GM18868 (cell line): ENCODE measurements around the gene FBXL13.
"Not testable (repeated sequence)": the region's sequence is repeated elsewhere in the genome, so short reads cannot be mapped to it uniquely, and the experiment has no call there.

Experiments
- ATAC-seq: cut with Tn5 transposase; IDR thresholded peaks from one replicate; pipeline ENCODE4 v1.9.1; 2021; ENCODE audit warnings: mild to moderate bottlenecking, moderate library complexity; ENCODE audit not compliant: unreplicated experiment

Gene FBXL13

GRCh38 chr7:103074519-103075336, at the start of gene FBXL13, which contains the start of gene ARMC10:
Gene FBXL13, minus strand, starts transcription at chr7:103074796.
Gene ARMC10, plus strand, starts transcription at chr7:103075140. Its CDS starts 133 bp downstream, at chr7:103075273.
- ATAC-seq: peak; percentile 90

DNA sequence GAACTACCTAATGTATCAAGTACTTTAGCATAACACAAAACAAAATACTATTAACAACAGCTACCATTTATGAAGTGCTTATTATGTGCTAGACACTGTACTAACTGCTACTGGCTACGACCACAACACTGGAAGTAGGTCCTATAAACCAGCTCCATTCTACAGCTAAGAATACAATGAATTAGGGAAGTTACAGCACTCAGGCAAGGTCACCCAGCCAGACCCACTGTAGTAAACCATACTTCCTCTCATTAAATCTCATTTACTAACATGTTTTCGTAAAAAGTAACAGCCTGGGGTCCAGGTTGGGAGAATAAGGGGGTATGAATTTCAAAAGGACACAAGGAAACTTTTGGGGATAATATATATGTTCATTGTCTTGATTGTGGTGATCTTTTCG, 48.9 kb upstream of the FBXL13 start:
- ATAC-seq: no peak

GRCh38 chr7:103121641-103122040, 47.0 kb upstream of the FBXL13 start:
- no peak for ATAC-seq

GRCh38 chr7:103120362-103120761, 45.8 kb upstream of the FBXL13 start:
- no peak for ATAC-seq

DNA sequence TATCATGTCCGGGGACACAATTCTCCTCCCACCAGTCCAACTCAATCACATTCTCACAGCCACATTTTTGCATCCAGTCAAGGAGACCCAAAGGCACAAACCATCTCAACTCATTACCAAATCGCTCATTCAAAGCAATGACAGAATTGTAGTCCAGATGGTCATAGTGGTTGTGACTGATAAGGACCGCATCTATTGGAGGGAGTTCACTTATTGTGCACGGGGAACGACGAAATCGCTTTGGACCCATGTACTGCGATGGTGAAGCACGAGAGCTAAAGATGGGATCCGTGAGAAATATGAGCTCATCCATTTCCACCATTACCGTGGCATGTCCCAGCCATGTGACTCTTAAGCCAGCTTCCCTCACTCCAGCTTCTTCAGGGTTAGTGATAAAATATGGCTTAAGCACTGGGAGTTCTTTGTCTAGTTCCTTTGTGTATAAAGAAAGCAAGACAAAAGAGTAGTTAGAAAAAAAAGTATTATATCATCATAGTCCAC, 45.2 kb upstream of the FBXL13 start:
- no peak for ATAC-seq

GRCh38 chr7:103117465-103117864, 42.9 kb upstream of the FBXL13 start:
- ATAC-seq: no peak

DNA sequence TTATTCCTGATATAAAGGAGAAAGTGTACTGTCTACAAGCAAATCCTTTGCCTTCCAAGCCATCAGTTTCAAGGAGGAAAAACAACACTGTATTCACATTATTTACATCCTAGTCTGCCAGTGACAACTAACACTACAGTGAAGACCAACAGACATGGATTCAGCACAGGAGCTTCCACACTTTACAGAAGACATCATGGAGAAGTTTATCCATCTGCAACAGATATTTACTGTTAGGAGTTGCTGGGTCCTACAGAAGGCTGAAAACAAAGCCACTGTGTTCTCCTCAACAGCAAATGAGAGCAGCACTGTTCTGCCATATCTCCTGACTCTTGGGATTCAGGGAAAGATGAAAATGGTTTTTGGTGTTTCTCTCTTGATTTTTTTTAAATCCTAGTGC, 42.4 kb upstream of the FBXL13 start:
- ATAC-seq: no peak

GRCh38 chr7:103116511-103116910, 41.9 kb upstream of the FBXL13 start:
- no peak for ATAC-seq

DNA sequence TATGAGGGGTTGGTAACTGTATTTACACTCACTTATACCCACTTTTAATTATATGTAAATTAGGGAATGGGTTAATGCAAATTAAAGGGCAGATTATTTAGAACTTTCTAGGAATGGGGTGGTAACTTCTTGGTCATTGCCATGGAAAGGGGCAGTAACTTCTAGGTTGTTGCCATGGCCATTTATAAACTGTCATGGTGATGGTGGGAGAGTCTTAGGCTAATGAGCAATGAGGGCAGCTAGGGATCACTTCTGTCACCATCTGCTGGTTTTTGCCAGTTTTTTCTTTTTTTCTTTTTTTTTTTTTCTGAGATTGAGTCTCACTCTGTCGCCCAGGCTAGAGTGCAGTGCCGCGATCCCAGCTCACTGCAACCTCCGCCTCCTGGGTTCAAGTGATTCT, 41.2 kb upstream of the FBXL13 start:
- ATAC-seq: no peak

DNA sequence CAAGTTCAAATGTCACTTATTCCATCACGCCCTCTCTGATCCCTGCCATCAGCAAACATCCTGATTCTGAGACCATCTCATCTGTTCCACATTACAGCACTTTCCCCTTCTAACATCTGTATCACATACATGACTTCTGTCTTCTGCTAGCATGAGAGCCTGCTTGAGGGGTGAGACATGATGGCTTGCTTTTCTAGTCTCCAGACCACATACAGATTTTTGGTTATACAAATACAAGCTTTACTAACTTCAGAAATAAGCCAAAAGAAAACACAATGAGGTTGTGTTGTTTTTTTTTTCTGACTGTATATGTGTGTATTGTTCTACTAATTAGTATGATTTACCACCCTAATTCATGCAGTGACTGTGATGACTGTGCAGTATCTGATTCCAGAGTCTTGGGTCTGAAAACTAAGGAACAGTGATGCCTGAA, 40.0 kb upstream of the FBXL13 start:
- ATAC-seq: no peak

DNA sequence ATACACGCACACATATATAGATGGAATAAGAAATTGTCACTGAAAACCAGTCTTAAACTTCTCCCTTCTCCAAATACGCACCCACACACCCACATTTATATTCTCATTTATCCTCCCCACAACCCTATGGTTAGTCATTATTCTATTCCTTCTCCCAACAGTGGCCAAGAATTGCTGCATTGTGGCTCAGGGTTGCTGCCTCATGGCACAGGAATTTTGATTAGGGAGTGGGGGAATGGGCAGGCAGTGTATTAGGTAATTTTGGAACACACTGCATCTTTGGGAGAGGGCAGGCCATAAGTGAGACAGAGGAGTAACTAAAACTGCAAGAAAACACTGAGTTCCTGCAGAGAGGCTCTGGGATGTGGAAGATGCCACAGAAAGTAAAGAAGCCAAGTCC, 38.6 kb upstream of the FBXL13 start:
- ATAC-seq: no peak

- not testable (repeated sequence) for ATAC-seq
Observed at GRCh38 chr7:103106703-103107070, 32.1 kb upstream of the FBXL13 start.

- no peak for ATAC-seq
Observed at GRCh38 chr7:103106005-103106702, 31.6 kb upstream of the FBXL13 start.

- no peak for ATAC-seq
Observed at GRCh38 chr7:103101543-103101942, 26.9 kb upstream of the FBXL13 start.

- ATAC-seq: no peak
Observed at GRCh38 chr7:103100348-103100747, 25.8 kb upstream of the FBXL13 start.

- no peak for ATAC-seq
Observed at GRCh38 chr7:103097041-103097440, 22.4 kb upstream of the FBXL13 start.

DNA sequence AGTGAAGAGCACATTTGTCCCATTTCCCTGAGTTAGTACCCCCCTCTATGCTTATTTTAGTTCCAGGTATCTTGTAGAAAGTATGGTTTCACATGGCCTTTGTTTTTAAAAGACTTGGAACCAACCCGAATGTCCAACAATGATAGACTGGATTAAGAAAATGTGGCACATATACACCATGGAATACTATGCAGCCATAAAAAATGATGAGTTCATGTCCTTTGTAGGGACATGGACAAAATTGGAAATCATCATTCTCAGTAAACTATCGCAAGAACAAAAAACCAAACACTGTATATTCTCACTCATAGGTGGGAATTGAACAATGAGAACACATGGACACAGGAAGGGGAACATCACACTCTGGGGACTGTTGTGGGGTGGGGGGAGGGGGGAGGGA, 21.0 kb upstream of the FBXL13 start:
- not testable (repeated sequence) for ATAC-seq

- no peak for ATAC-seq
Observed at GRCh38 chr7:103094102-103094501, 19.5 kb upstream of the FBXL13 start.

DNA sequence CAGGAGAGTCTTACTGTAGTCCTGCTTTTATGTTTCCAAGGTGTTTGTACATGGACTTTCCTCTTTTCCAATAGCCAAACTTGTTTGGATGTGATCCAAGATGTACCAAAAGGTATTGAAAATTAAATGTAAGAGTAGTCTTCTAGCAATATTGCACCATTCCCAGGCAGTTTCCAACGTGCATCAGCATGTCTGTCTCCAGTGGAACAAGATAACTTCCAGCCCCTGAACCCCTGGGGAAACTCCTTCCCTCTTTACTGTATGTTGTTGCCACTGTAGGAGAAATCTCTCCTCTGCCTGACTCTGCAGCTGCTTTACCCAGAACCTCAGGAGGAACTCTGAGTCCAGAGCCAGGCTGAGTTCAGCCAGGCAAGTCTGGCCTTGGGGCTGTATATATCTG, 18.8 kb upstream of the FBXL13 start:
- ATAC-seq: no peak

- ATAC-seq: not testable (repeated sequence)
Observed at GRCh38 chr7:103092321-103092720, 17.7 kb upstream of the FBXL13 start.

GRCh38 chr7:103083210-103083609, 8.6 kb upstream of the FBXL13 start:
- ATAC-seq: no peak

DNA sequence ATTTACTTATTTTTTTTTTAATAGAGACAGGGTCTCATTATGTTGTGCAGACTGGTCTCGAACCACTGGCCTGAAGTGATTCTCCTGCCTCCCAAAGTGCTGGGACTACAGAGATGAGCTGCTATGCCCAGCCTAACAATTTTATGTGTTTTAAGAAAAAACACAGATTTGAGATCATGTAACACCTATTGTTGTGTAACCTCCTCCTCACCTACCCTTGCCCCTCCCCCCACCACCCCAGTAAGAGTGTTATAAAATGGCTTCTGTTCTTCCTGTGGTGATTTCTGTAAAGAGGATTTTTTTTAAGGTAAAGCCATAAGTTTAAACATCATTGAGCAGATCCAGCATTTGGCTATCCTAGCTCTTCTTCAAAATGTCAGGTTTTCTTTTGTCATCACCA, 7.9 kb upstream of the FBXL13 start:
- no peak for ATAC-seq
